CD14-positive monocyte (primary cell): ENCODE data around the gene PACSIN2. TPM values are rescaled to one million over a fixed set of nuclear protein-coding genes. Genes with fewer than 3 reads are reported as not detected.

Experiments
- DNase-seq, 3 donors: peaks; one replicate each; pipeline ENCODE4 v3.0.0-alpha.2; 2011 to 2022
- H2AFZ ChIP-seq: 2 replicates; pipeline ENCODE4 v1.6.0; 2012; ENCODE audit warnings: mild to moderate bottlenecking, low read depth, low read length, inconsistent platforms; ENCODE audit not compliant: insufficient read depth, poor library complexity, severe bottlenecking
- H3K27ac ChIP-seq, 2 donors: 1 replicate in 1 of 2; 2 replicates in 1 of 2; pipeline ENCODE4 v1.5.1; 2012 to 2013; ENCODE audit warnings: low read length in 2 of 2, control low read depth in 1 of 2, inconsistent platforms in 1 of 2, low read depth in 1 of 2, mild to moderate bottlenecking in 1 of 2
- H3K27me3 ChIP-seq, 2 donors: one replicate each; pipeline versions ENCODE4 v1.6.0 to v1.6.1; 2011 to 2013; ENCODE audit warnings: low read length in 2 of 2; ENCODE audit not compliant: control insufficient read depth in 2 of 2, insufficient read depth in 2 of 2
- H3K36me3 ChIP-seq, 2 donors: replicated peaks in 1 of 2; 1 replicate in 1 of 2; 2 replicates in 1 of 2; pipeline versions ENCODE4 v1.5.1 to v1.6.1; 2012 to 2013; ENCODE audit warnings: low read length in 2 of 2, control low read depth in 1 of 2, inconsistent platforms in 1 of 2, mild to moderate bottlenecking in 1 of 2; ENCODE audit not compliant: insufficient read depth in 2 of 2, control insufficient read depth in 1 of 2
- H3K4me1 ChIP-seq, 2 donors: 1 replicate in 1 of 2; 2 replicates in 1 of 2; pipeline versions ENCODE4 v1.5.1 to v1.6.1; 2012 to 2013; ENCODE audit warnings: low read length in 2 of 2, control low read depth in 1 of 2, inconsistent platforms in 1 of 2, mild to moderate bottlenecking in 1 of 2, moderate library complexity in 1 of 2; ENCODE audit not compliant: insufficient read depth in 2 of 2, control insufficient read depth in 1 of 2
- H3K4me2 ChIP-seq: replicated peaks from 2 replicates; pipeline ENCODE3; 2012; ENCODE audit warnings: low read length, moderate library complexity, mild to moderate bottlenecking; ENCODE audit not compliant: poor library complexity, severe bottlenecking; ENCODE audit errors: extremely low read depth
- H3K4me3 ChIP-seq, 3 experiments: fragments of 200-600 bp in 1 of 3; sonication (generic) in 1 of 3; replicated peaks in 1 of 3; 1 replicate in 2 of 3; 2 replicates in 1 of 3; pipeline ENCODE4 v1.5.1; 2011 to 2013; ENCODE audit warnings: low read length in 3 of 3, mild to moderate bottlenecking in 3 of 3, control low read depth in 2 of 3, low read depth in 2 of 3, inconsistent platforms in 1 of 3, moderate library complexity in 1 of 3
- H3K79me2 ChIP-seq: 2 replicates; pipeline ENCODE4 v1.6.0; 2012; ENCODE audit warnings: mild to moderate bottlenecking, control low read depth, inconsistent platforms, low read length, moderate library complexity; ENCODE audit not compliant: insufficient read depth
- H3K9ac ChIP-seq: 2 replicates; pipeline ENCODE4 v1.6.0; 2017; ENCODE audit warnings: low read length, mild to moderate bottlenecking; ENCODE audit not compliant: insufficient read depth, poor library complexity, severe bottlenecking
- H3K9me3 ChIP-seq, 2 donors: replicated peaks in 1 of 2; 1 replicate in 1 of 2; 2 replicates in 1 of 2; pipeline versions ENCODE4 v1.5.1 to v1.6.1; 2012 to 2013; ENCODE audit warnings: low read length in 2 of 2, control low read depth in 1 of 2; ENCODE audit not compliant: control insufficient read depth in 1 of 2, insufficient read depth in 1 of 2
- H4K20me1 ChIP-seq: 2 replicates; pipeline ENCODE4 v1.6.0; 2012; ENCODE audit warnings: mild to moderate bottlenecking, low read length, control low read depth, moderate library complexity; ENCODE audit not compliant: insufficient read depth
- H3K27ac Mint-ChIP-seq, 7 donors: one replicate each; pipeline ENCODE4 v1.8.0; 2020; ENCODE audit warnings: mild to moderate bottlenecking in 7 of 7, mixed read lengths in 7 of 7, moderate library complexity in 6 of 7, inconsistent platforms in 2 of 7
- H3K27me3 Mint-ChIP-seq, 3 donors: one replicate each; pipeline ENCODE4 v1.8.0; 2021 to 2022; ENCODE audit warnings: low read depth in 3 of 3, mild to moderate bottlenecking in 3 of 3, mixed read lengths in 3 of 3, moderate library complexity in 3 of 3, inconsistent platforms in 1 of 3
- H3K36me3 Mint-ChIP-seq, 2 donors: one replicate each; pipeline ENCODE4 v1.8.0; 2020; ENCODE audit warnings: mixed read lengths in 2 of 2, inconsistent platforms in 1 of 2, mild to moderate bottlenecking in 1 of 2
- H3K4me1 Mint-ChIP-seq: one replicate; pipeline ENCODE4 v1.8.0; 2020; ENCODE audit warnings: mild to moderate bottlenecking, mixed read lengths
- H3K4me3 Mint-ChIP-seq, 2 donors: one replicate each; pipeline ENCODE4 v1.8.0; 2020; ENCODE audit warnings: mild to moderate bottlenecking in 2 of 2, mixed read lengths in 2 of 2, moderate library complexity in 1 of 2
- H3K9me3 Mint-ChIP-seq, 7 donors: one replicate each; pipeline ENCODE4 v1.8.0; 2020 to 2022; ENCODE audit warnings: mixed read lengths in 7 of 7, mild to moderate bottlenecking in 6 of 7, moderate library complexity in 6 of 7, inconsistent platforms in 2 of 7
- CTCF ChIP-seq: fragments of 200-600 bp; IDR thresholded peaks from one replicate; pipeline ENCODE4 v1.8.0; 2022; ENCODE audit warnings: antibody characterized with exemption, mild to moderate bottlenecking
- WGBS: methylation state at CpG from one replicate; pipeline ENCODE4 v1.1.5; 2013; ENCODE audit warnings: missing lambda C conversion rate; ENCODE audit not compliant: insufficient coverage; 5-methylcytosine and 5-hydroxymethylcytosine counted together
- intact Hi-C, 2 donors: fragments of 100-400 bp; cut with micrococcal nuclease; formaldehyde crosslinking; loops; one replicate each; pipeline versions ENCODE4 v1.15.0 to v1.15.1; 2023
- polyA plus RNA-seq, 3 donors: library from polyadenylated mRNA; depleted of rRNA in 1 of 3; unstranded in 2 of 3; stranded (reverse) in 1 of 3; fragments of 300-500 nt in 2 of 3; fragments of >200 nt in 1 of 3; fragmentation: Illumina TruSeq in 2 of 3; gene quantifications; 1 replicate in 2 of 3; 2 replicates in 1 of 3; pipeline ENCODE4 v1.2.3, GENCODE V29; 2012 to 2021

Gene PACSIN2
- polyA plus RNA-seq, 3 donors, result 31.2 to 45.7 (median 40.2) TPM

DNA sequence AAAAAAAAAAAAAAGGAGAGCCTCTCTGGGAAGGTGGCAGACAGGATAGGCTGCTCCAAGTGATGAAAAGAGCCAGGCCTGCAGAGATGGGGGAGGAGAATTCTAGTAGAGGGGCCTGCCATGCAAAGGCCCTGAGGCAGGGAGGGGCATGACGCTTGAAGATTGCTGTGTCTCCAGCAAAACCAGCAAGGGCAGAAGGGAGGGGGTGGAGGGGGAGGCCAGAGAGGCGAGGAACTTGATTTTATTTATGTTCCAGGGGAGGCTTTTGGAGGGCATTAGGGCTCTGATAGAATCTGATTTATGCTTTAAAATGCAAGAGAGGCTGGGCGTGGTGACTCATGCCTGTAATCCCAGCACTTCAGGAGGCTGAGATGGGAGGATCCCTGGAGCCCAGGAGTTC, 16.7 kb upstream of the PACSIN2 start:
- no peak for TF ChIP-seq CTCF
- peaks cover 0 to 4% of the 10 kb centered on the region in 2 donors for H3K9me3 ChIP-seq
- no peak overlapping the region for H3K4me2 ChIP-seq
- Mint-ChIP-seq H3K27ac (no peak overlapping the region), H3K4me1 (peaks cover 10% of the 10 kb centered on the region), H3K27me3 (peaks cover 0 to 5% (median 1%) of the 10 kb centered on the region in 3 donors), H3K9me3 (peaks cover 0 to 2% (median 0%) of the 10 kb centered on the region in 7 donors), H3K4me3 (no peak overlapping the region), H3K36me3 (no peaks in the 10 kb centered on the region)
- no peaks in the 10 kb centered on the region for H3K27me3 ChIP-seq
- H3K4me1 ChIP-seq, result no peaks in the 10 kb centered on the region
- no peak overlapping the region for H3K9ac ChIP-seq
- no peak overlapping the region for H2AFZ ChIP-seq
- 61% methylated on average over 2 of the region's 3 CpGs for WGBS
- H3K27ac ChIP-seq, result no peak overlapping the region
- H3K79me2 ChIP-seq, result no peaks in the 10 kb centered on the region
- H3K36me3 ChIP-seq, result no peaks in the 10 kb centered on the region
- H3K4me3 ChIP-seq, result no peak overlapping the region
- DNase-seq, result no peak
- intact Hi-C loops, result loop anchor here in 1 of 2 donors (5.0 kb wide), 1 partner anchor 249 kb away; no protein-coding TSS in a partner anchor
- no peaks in the 10 kb centered on the region for H4K20me1 ChIP-seq

DNA sequence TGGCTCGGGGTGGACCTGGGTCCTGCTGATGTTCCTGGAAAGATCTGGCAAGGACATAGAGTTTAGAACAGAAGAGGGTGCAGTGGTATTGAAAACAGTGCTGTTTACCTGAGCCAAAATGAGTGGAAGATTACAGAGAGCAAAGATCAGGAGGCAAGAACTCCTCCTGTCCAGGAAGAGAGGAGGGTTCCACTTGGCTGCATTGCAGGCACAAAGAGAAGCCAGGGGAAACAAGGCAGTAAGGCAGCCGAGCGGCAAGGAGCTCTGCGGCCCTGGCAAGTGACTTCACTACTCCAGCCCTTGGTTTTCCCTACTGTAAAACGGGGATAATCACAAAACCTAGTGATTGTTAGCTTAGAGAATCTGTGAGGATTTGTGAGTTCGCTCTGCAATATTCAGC, 3.7 kb upstream of the PACSIN2 start:
- Histone ChIP-seq H3K4me1 (peaks cover 12 to 14% of the 10 kb centered on the region in 2 donors), H4K20me1 (peaks cover 9% of the 10 kb centered on the region), H3K36me3 (no peaks in the 10 kb centered on the region), H2AFZ (no peak overlapping the region), H3K4me2 (no peak overlapping the region), H3K27me3 (no peaks in the 10 kb centered on the region), H3K27ac (no peak overlapping the region), H3K4me3 (no peak overlapping the region), H3K9me3 (no peaks in the 10 kb centered on the region), H3K79me2 (peaks cover 11% of the 10 kb centered on the region), H3K9ac (no peak overlapping the region)
- no peak overlapping the region for H3K4me3 Mint-ChIP-seq
- no peak for TF ChIP-seq CTCF
- intact Hi-C loops, result loop anchor here in 1 of 2 donors (5.0 to 10.0 kb wide), 2 partner anchors 136 to 161 kb away; partner anchors contain the start of genes ARFGAP3 and TSPO
- peaks cover 0 to 9% (median 1%) of the 10 kb centered on the region in 3 donors for H3K27me3 Mint-ChIP-seq
- DNase-seq, result no peak
- H3K27ac Mint-ChIP-seq, result peak overlapping the region in 1 of 7 donors; percentile 6
- H3K4me1 Mint-ChIP-seq, result peaks cover 18% of the 10 kb centered on the region
- H3K9me3 Mint-ChIP-seq, result no peaks in the 10 kb centered on the region
- H3K36me3 Mint-ChIP-seq, result no peaks in the 10 kb centered on the region
- WGBS, result no CpG with 5 or more reads among the region's 6 CpGs
